Hepatic stellate cell (primary cell): ENCODE results near the gene TMEM14A.
"Not testable (repeated sequence)": the region's sequence is repeated elsewhere in the genome, so short reads cannot be mapped to it uniquely, and the experiment has no call there.

ENCODE experiments used
- DNase-seq: peaks from one replicate; pipeline ENCODE4 v3.0.0; 2011; ENCODE audit warnings: low spot score

Gene TMEM14A

GRCh38 chr6:52657870-52658269 lies 13.0 kb upstream of the TMEM14A start:
- no peak for DNase-seq

- DNase-seq = no peak
Observed at GRCh38 chr6:52661551-52661950, 9.4 kb upstream of the TMEM14A start.

DNA sequence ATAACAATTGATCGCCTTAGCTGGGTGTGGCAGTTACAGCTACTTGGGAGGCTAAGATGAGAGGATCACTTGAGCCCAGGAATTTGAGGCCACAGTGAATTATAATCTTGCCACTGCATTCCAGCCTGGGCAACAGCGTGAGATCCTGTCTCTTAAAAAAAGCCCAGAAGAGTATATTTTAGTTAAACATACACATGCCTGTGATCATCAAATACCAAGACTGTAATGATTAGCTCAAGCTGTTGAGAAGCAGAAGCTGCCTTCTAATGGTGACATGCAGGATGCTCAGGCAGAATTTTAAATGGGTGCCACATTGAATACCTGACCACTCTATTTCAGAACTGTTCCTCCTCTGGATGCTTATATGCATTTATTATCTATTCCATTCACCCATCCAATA lies 8.9 kb upstream of the TMEM14A start:
- DNase-seq = no peak

GRCh38 chr6:52663120-52663935 lies 7.6 kb upstream of the TMEM14A start:
- peak; percentile 65 for DNase-seq

GRCh38 chr6:52663936-52664185 lies 7.1 kb upstream of the TMEM14A start:
- no peak for DNase-seq

DNA sequence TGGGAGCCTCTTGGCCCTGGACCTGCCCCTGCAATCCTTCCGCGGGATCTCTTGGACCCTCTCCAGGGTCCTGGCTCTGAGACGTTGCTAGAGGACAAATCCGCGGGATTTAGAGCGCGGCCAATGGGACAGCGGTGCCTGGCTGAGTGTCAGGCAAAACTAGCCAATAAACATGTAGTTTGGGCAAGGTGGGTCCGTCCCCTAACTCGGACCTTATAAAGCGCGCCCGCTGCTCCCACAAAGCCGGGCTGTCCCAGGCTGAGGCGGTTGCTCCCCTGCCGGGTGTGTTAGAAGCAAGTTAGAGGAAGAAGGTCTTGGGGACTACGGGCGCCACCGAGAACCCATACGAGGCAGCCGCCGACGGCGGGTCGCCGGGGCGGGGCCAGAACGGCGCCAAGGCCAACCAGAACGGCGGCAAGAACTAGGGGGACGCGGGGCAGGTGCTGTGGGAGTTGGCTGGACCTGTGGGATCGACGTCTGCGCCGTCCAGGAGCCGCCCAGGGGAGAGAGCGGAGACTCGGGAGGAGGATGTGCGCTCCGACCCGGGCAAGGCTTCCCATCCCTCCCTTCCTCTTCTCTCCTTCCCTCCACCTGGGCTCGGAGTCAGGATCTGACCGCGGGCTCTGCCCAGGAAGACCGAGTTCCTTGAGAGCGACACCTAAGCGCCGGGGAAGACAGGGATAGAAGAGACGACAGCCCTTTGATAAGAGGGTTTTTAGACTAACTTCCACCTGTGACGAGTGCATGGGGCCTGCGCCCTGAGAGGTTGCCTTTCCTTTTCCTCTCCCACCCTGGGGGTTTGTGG lies 6.5 kb upstream of the TMEM14A start:
- DNase-seq = peak; percentile 99

DNA sequence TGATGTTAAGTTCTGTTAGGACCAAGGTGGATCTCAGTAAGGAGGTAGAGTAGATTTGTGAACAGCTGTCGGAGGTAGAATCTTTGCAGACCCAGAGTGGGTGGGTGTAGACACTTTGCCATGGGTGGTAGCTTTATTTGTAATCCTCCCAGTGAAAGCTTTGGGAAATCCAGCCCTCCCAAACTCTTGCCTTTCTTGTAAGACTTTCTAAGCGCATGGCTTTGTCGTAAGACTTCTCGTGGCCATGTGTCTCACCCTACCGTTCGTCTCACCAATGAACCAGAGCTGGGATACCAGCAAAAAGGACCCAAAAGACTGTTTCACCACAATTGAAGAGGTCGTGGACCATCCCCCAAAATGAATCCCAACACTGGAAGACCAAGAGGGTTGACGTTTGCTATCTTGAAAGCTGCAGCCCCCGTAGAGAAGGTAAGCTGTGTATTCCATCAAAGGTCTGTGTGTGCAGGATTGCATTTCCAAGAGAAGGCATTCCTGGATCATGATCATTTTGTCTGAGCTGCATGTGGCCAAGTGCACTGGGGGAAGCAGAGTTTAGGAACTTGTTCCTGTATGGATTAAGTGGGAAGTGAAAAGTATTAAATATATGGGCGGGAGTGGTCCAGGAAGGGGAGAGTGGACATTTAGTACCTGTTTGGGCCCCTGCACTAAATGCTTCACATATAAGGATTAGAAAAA lies 5.8 kb upstream of the TMEM14A start:
- peak; percentile 35 for DNase-seq

- no peak for DNase-seq
Observed at GRCh38 chr6:52666071-52666470, 4.8 kb upstream of the TMEM14A start.

DNA sequence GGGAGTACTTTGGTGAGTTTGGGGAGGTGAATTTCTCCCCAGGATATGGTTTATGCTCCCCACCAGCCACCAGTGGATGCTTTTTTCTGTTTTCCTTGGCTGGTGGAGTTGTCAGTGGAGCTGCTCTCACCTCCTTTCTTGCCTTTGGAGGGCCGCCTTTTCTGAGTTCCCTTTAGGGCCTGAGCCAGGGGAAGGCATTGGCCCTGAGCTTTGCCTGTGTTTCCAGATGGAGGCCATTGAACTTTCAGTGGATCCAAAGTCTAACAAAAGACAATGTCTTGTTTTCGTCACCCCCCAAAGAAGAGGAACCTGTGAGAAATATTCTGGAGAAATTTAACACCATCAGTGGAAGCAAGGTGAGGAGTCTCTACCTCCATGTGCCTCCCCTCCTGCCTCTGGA lies 4.4 kb upstream of the TMEM14A start:
- DNase-seq = no peak

GRCh38 chr6:52667572-52667971 lies 3.3 kb upstream of the TMEM14A start:
- no peak for DNase-seq

- no peak for DNase-seq
Observed at GRCh38 chr6:52671676-52672075, 763 bp downstream of the TMEM14A start.

GRCh38 chr6:52672412-52673025 lies 1.6 kb downstream of the TMEM14A start:
- DNase-seq = peak; percentile 22

DNA sequence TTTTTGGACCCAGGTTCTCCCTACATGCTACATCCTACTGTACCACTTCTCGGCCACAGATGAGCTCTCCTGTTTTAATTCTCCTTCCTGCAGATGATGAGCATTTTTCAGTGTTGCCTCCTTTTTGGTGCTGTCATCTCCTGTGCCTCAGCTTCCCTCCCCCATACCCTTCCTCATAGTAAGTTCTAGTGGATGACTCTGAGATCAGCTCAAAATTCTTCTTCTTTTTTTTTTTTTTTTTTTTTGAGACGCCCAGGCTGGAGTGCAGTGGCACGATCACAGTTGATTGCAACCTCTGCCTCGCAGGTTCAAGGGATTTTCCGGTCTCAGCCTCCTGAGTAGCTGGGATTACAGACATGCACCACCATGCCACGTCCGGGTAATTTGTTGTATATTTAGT lies 3.8 kb downstream of the TMEM14A start:
- DNase-seq = no peak

- no peak for DNase-seq
Observed at GRCh38 chr6:52675372-52675771, 4.5 kb downstream of the TMEM14A start.

GRCh38 chr6:52676631-52677030 lies 5.7 kb downstream of the TMEM14A start:
- not testable (repeated sequence) for DNase-seq

DNA sequence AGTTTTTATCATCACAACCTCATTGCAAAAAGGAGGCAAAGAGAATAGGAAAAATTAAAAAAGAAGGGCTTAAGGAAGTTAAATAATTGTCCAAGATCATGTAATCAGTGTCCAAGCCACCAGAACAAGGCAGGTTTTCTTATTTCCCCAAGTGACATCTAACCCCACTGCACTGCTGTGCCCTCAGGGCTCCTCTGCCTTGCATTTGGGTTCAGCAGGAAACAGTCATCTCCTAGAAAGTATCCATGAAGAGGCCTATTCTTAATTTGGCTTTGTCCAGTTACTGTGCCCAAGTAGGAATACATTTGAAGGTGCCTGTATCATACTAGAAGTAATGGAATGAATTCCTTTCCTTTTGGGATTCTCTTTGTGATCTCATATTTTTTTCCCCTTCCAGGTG lies 10.5 kb downstream of the TMEM14A start:
- DNase-seq = no peak

GRCh38 chr6:52686878-52687699 lies 16.2 kb downstream of the TMEM14A start:
- DNase-seq = no peak

DNA sequence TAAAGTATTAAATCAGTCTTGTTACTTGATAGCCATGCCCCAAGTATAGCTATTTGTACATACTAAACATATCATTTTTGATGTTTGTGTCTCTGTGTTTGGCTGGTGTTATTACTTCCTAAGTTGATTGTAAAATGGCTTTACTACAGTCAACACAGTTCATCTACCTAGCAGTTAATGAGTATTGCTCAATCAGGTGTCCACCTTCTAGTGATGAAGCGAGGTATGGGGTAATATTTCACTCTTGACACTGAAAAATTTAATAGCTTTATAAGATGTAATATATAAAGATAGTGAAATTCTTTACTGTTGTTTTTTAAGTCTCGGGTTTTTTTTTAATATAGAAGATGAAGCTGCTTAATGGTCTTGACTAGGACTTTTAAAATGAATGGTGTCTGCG lies 18.9 kb downstream of the TMEM14A start:
- no peak for DNase-seq

DNA sequence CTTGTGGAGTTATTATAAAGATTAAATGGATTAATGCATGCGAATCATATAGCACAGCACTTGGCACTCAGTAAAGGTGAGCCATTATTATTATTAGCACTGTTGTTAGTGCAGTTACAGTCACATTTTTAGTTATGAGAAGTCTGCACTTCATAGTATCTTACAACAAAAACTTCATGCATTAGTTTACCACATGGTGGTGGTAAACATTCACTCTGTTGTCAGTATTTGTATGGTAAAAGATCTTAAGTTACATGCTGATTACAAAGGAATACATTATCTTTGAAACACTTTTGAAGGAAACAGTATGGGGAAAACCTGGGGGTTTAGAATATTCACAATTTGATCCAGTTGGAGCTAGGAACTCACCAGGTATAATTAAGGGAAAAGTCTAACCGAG lies 20.8 kb downstream of the TMEM14A start:
- no peak for DNase-seq

GRCh38 chr6:52693773-52694172 lies 22.9 kb downstream of the TMEM14A start:
- no peak for DNase-seq

DNA sequence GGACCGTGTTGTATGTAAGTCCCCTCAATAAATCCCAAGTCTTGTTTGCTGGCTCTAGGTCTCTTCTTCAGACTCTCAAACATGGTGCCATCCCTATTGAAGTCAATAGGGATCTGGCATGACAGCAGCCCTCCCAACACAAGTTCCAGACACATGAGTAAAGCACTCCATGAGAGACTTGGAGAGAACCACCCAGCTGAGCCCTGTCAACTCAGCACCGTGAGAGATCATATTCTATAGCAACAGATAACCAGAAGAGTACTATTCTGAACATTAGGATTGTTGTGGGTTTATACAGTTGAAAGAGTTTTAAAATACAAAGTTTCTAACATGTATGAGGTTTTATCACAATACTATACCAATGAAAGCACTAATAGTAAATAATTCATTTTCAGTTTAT lies 23.5 kb downstream of the TMEM14A start:
- no peak for DNase-seq

- no peak for DNase-seq
Observed at GRCh38 chr6:52696418-52696817, 25.5 kb downstream of the TMEM14A start.
